ENCODE results near the gene SKIL.

Gene SKIL

DNA sequence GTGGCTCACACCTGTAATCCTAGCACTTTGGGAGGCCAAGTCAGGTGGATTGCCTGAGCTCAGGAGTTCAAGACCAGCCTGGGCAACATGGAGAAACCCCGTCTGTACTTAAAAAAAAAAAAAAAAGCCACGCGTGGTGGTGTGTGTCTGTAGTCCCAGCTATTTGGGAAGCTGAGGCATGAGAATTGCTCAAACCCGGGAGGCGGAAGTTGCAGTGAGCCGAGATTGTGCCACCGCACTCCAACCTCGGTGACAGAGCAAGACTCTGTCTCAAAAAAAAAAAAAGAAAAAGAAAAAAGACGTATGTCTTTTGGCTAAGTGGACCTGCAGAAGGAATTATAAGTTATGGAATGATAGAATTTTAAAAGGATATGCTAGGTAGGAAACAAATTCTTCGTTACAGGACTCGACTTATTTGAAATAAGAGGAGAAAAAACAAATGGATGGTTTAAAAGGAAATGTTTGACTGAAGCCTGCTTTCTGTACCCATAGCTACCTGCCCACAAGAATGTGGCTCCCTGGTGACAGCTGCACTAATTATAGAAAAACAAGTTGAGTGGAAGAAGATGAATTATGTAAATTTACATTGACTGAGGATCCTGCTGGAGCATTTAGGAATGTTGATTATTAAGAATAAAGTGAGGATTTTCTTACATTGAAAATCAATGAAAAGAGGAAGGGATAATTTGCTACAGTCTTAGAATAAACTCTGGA lies 36.0 kb upstream of the SKIL start:
- ATAC-seq (ENCODE audit: low read depth) (no peak), DNase-seq (ENCODE audit: low spot score) (no peak)
- Histone ChIP-seq H3K27me3 (ENCODE audit: insufficient read depth, poor library complexity, severe bottlenecking) (no peaks in the 10 kb centered on the region), H3K36me3 (ENCODE audit: low read depth) (no peaks in the 10 kb centered on the region), H3K27ac (ENCODE audit: poor library complexity, severe bottlenecking) (no peak overlapping the region), H3K4me3 (ENCODE audit: severe bottlenecking) (no peak overlapping the region), H3K9me3 (ENCODE audit: severe bottlenecking) (no peaks in the 10 kb centered on the region), H3K4me1 (ENCODE audit: insufficient read depth, poor library complexity, severe bottlenecking) (no peaks in the 10 kb centered on the region)
- TF ChIP-seq CTCF (IDR thresholded peaks at IDR 0.05; ENCODE audit: poor library complexity, severe bottlenecking): no peak

- H3K27ac ChIP-seq (ENCODE audit: poor library complexity, severe bottlenecking): no peak overlapping the region
- ATAC-seq (ENCODE audit: low read depth): no peak
- no peaks in the 10 kb centered on the region for H3K4me1 ChIP-seq (ENCODE audit: insufficient read depth, poor library complexity, severe bottlenecking)
- DNase-seq (ENCODE audit: low spot score): no peak
- no peak overlapping the region for H3K4me3 ChIP-seq (ENCODE audit: severe bottlenecking)
- H3K9me3 ChIP-seq (ENCODE audit: severe bottlenecking): no peaks in the 10 kb centered on the region
- no peaks in the 10 kb centered on the region for H3K27me3 ChIP-seq (ENCODE audit: insufficient read depth, poor library complexity, severe bottlenecking)
- TF ChIP-seq CTCF (IDR thresholded peaks at IDR 0.05; ENCODE audit: poor library complexity, severe bottlenecking): no peak
- H3K36me3 ChIP-seq (ENCODE audit: low read depth): no peaks in the 10 kb centered on the region
Observed at GRCh38 chr3:170322566-170323269, 34.8 kb upstream of the SKIL start.

GRCh38 chr3:170323331-170323730 lies 34.2 kb upstream of the SKIL start:
- no peaks in the 10 kb centered on the region for H3K27me3 ChIP-seq (ENCODE audit: insufficient read depth, poor library complexity, severe bottlenecking)
- no peak for ATAC-seq (ENCODE audit: low read depth)
- no peaks in the 10 kb centered on the region for H3K9me3 ChIP-seq (ENCODE audit: severe bottlenecking)
- H3K36me3 ChIP-seq (ENCODE audit: low read depth): no peaks in the 10 kb centered on the region
- no peak for TF ChIP-seq CTCF (IDR thresholded peaks at IDR 0.05; ENCODE audit: poor library complexity, severe bottlenecking)
- no peaks in the 10 kb centered on the region for H3K4me1 ChIP-seq (ENCODE audit: insufficient read depth, poor library complexity, severe bottlenecking)
- no peak for DNase-seq (ENCODE audit: low spot score)
- H3K4me3 ChIP-seq (ENCODE audit: severe bottlenecking): no peak overlapping the region
- no peak overlapping the region for H3K27ac ChIP-seq (ENCODE audit: poor library complexity, severe bottlenecking)

DNA sequence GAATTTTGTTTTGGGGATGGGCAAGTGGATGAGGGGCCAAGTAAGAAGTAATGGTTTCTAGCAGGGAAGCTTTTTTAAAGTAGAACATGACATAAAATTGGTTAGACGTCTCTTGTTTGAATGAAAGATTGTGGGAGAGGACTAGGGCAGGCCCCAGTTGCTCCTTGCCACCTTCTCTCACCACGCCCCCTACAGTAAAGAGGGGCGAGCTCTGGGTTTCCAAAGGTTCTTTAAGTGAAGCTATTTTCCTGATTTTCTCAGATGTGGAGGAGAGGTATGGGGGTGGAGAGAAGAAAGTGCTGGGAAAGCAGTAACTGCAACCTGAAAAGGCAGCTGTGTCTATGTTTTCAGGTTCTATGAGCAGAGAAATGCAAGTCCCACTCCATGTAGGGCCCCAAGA lies 32.6 kb upstream of the SKIL start:
- H3K4me1 ChIP-seq (ENCODE audit: insufficient read depth, poor library complexity, severe bottlenecking): no peaks in the 10 kb centered on the region
- DNase-seq (ENCODE audit: low spot score): no peak
- no peak for ATAC-seq (ENCODE audit: low read depth)
- no peaks in the 10 kb centered on the region for H3K36me3 ChIP-seq (ENCODE audit: low read depth)
- H3K27me3 ChIP-seq (ENCODE audit: insufficient read depth, poor library complexity, severe bottlenecking): no peaks in the 10 kb centered on the region
- no peaks in the 10 kb centered on the region for H3K9me3 ChIP-seq (ENCODE audit: severe bottlenecking)
- H3K4me3 ChIP-seq (ENCODE audit: severe bottlenecking): no peak overlapping the region
- no peak overlapping the region for H3K27ac ChIP-seq (ENCODE audit: poor library complexity, severe bottlenecking)
- TF ChIP-seq CTCF (IDR thresholded peaks at IDR 0.05; ENCODE audit: poor library complexity, severe bottlenecking): no peak

Data from RWPE2 (cell line).